KMS-11 (cell line): Measurements from ENCODE around the gene PSMB2.
A peak's percentile ranks its signal among the peaks of the same experiment; 100 is the strongest.

Experiments
- H2AFZ ChIP-seq: fragments of 200-600 bp; sonication (generic); 2 replicates; pipeline ENCODE4 v1.6.1; 2016; ENCODE audit warnings: antibody characterized with exemption, mixed run types, low read depth
- H3K27ac ChIP-seq: fragments of 200-600 bp; sonication (generic); 2 replicates; pipeline ENCODE4 v1.6.1; 2016; ENCODE audit warnings: mild to moderate bottlenecking, mixed run types
- H3K27me3 ChIP-seq: fragments of 200-600 bp; sonication (generic); 2 replicates; pipeline ENCODE4 v1.6.1; 2017; ENCODE audit warnings: mild to moderate bottlenecking, low read depth, mixed run types, moderate library complexity; ENCODE audit not compliant: insufficient read depth
- H3K36me3 ChIP-seq: fragments of 200-600 bp; sonication (generic); 2 replicates; pipeline ENCODE4 v1.6.1; 2017; ENCODE audit warnings: mild to moderate bottlenecking, mixed run types; ENCODE audit not compliant: insufficient read depth
- H3K4me1 ChIP-seq: fragments of 200-600 bp; sonication (generic); 2 replicates; pipeline ENCODE4 v1.6.1; 2016; ENCODE audit warnings: mild to moderate bottlenecking, low read depth, mixed run types; ENCODE audit not compliant: poor library complexity, severe bottlenecking
- H3K4me2 ChIP-seq: fragments of 200-600 bp; sonication (generic); 2 replicates; pipeline ENCODE4 v1.7.0; 2016; ENCODE audit warnings: mild to moderate bottlenecking, mixed run types
- H3K4me3 ChIP-seq: fragments of 200-600 bp; sonication (generic); IDR thresholded peaks from 2 replicates; pipeline ENCODE4 v1.6.1; 2017; ENCODE audit warnings: low read depth, low read length, mixed read lengths; ENCODE audit not compliant: insufficient read depth
- H3K79me2 ChIP-seq: fragments of 200-600 bp; sonication (generic); 2 replicates; pipeline ENCODE4 v1.6.1; 2016; ENCODE audit warnings: low read depth, mixed run types; ENCODE audit not compliant: insufficient read depth
- H3K9ac ChIP-seq: fragments of 200-600 bp; sonication (generic); 2 replicates; pipeline ENCODE4 v1.6.1; 2016; ENCODE audit warnings: mild to moderate bottlenecking, mixed run types
- H4K20me1 ChIP-seq: fragments of 200-600 bp; sonication (generic); 2 replicates; pipeline ENCODE4 v1.6.1; 2016; ENCODE audit warnings: mild to moderate bottlenecking, mixed run types; ENCODE audit not compliant: insufficient read depth
- CTCF ChIP-seq: fragments of 200-600 bp; sonication (generic); conservative IDR thresholded peaks from 2 replicates; pipeline ENCODE4 v1.6.1; 2017; ENCODE audit warnings: low read depth, mild to moderate bottlenecking, antibody characterized with exemption, low read length, moderate library complexity, mixed read lengths

The PSMB2 gene

GRCh38 chr1:35644204-35644603 lies 2.9 kb upstream of the PSMB2 start:
- no peak overlapping the region for H3K27ac ChIP-seq
- TF ChIP-seq CTCF = no peak

GRCh38 chr1:35642471-35642955 lies 1.2 kb upstream of the PSMB2 start:
- Histone ChIP-seq H3K27ac (peak overlapping the region; percentile 93; the same call in 1 of the 2 replicates), H3K79me2 (peaks cover 38% of the 10 kb centered on the region), H2AFZ (peak overlapping the region; percentile 98)

More at GRCh38 chr1:35644204-35644603, 2.9 kb upstream of the PSMB2 start:
- H3K79me2 ChIP-seq = peaks cover 21% of the 10 kb centered on the region
- no peak overlapping the region for H3K4me3 ChIP-seq
- H3K36me3 ChIP-seq = no peaks in the 10 kb centered on the region
- H4K20me1 ChIP-seq = no peaks in the 10 kb centered on the region; the same call in 1 of the 2 replicates
- H3K9ac ChIP-seq = no peak overlapping the region
- no peak overlapping the region for H3K4me2 ChIP-seq
- H3K27me3 ChIP-seq = no peaks in the 10 kb centered on the region; the same call in 1 of the 2 replicates
- peaks cover 14% of the 10 kb centered on the region for H3K4me1 ChIP-seq
- H2AFZ ChIP-seq = no peak overlapping the region

GRCh38 chr1:35640380-35641232 lies 720 bp downstream of the PSMB2 start:
- H3K4me1 ChIP-seq = peaks cover 50% of the 10 kb centered on the region
- peaks cover 57% of the 10 kb centered on the region for H3K79me2 ChIP-seq
- TF ChIP-seq CTCF = no peak
- no peak overlapping the region for H3K4me3 ChIP-seq
- H3K27ac ChIP-seq = peak overlapping the region; percentile 93
- H3K4me2 ChIP-seq = peak overlapping the region; percentile 88
- H3K9ac ChIP-seq = peak overlapping the region; percentile 92
- H3K27me3 ChIP-seq = no peaks in the 10 kb centered on the region; the same call in 1 of the 2 replicates
- H4K20me1 ChIP-seq = peaks cover 6% of the 10 kb centered on the region
- peak overlapping the region; percentile 98 for H2AFZ ChIP-seq
- peaks cover 6% of the 10 kb centered on the region; the same call in 1 of the 2 replicates for H3K36me3 ChIP-seq

More at GRCh38 chr1:35642471-35642955, 1.2 kb upstream of the PSMB2 start:
- no peaks in the 10 kb centered on the region; the same call in 1 of the 2 replicates for H4K20me1 ChIP-seq
- H3K9ac ChIP-seq = peak overlapping the region; percentile 92; the same call in 1 of the 2 replicates
- no peaks in the 10 kb centered on the region; the same call in 1 of the 2 replicates for H3K27me3 ChIP-seq
- H3K36me3 ChIP-seq = no peaks in the 10 kb centered on the region
- TF ChIP-seq CTCF = no peak
- H3K4me2 ChIP-seq = peak overlapping the region; percentile 88
- no peak overlapping the region for H3K4me3 ChIP-seq
- peaks cover 31% of the 10 kb centered on the region for H3K4me1 ChIP-seq

GRCh38 chr1:35637401-35637809 lies 3.9 kb downstream of the PSMB2 start:
- Histone ChIP-seq H3K4me1 (peaks cover 65% of the 10 kb centered on the region), H3K27ac (peak overlapping the region; percentile 83), H3K4me3 (peak overlapping the region; percentile 37), H3K9ac (peak overlapping the region; percentile 61), H3K36me3 (peaks cover 22% of the 10 kb centered on the region; the same call in 1 of the 2 replicates), H4K20me1 (peaks cover 6% of the 10 kb centered on the region; the same call in 1 of the 2 replicates), H3K27me3 (no peaks in the 10 kb centered on the region), H3K4me2 (peak overlapping the region; percentile 76), H2AFZ (no peak overlapping the region), H3K79me2 (peaks cover 87% of the 10 kb centered on the region)
- TF ChIP-seq CTCF = no peak
